B cell (primary cell): ENCODE data around the gene RASGRF2. TPM values are rescaled to one million over a fixed set of nuclear protein-coding genes. Genes with fewer than 3 reads are reported as not detected.

Experiments
- ATAC-seq: fragments of 200-7000 bp; cut with Tn5 transposase; one replicate; pipeline ENCODE4 v1.10.0; 2021; ENCODE audit warnings: low read depth, mild to moderate bottlenecking, moderate number of reproducible peaks, moderate library complexity
- CTCF ChIA-PET: fragments of 350-600 bp; sonication (Branson Sonifier 250); formaldehyde crosslinking; loops from one replicate; lab custom pipeline; 2021; ENCODE audit warnings: antibody characterized with exemption, inconsistent platforms; lab: Charles Lee
- POLR2A ChIA-PET: fragments of 350-600 bp; sonication (Branson Sonifier 250); formaldehyde crosslinking; loops from one replicate; lab custom pipeline; 2021; ENCODE audit warnings: antibody characterized with exemption; lab: Charles Lee
- DNase-seq: peaks from one replicate; pipeline ENCODE4 v3.0.0; 2013
- H2AFZ ChIP-seq: 2 replicates; pipeline ENCODE4 v1.6.1; 2012; ENCODE audit warnings: mild to moderate bottlenecking, low read depth, low read length; ENCODE audit not compliant: insufficient read depth, poor library complexity, severe bottlenecking
- H3K27ac ChIP-seq, 2 donors: 1 replicate in 1 of 2; 2 replicates in 1 of 2; pipeline ENCODE4 v1.5.1; 2012 to 2013; ENCODE audit warnings: low read length in 2 of 2, mild to moderate bottlenecking in 2 of 2, moderate library complexity in 1 of 2
- H3K27me3 ChIP-seq, 4 experiments: fragments of 200-600 bp in 1 of 4; sonication (generic) in 1 of 4; replicated peaks in 1 of 4; 1 replicate in 2 of 4; 2 replicates in 2 of 4; pipeline versions ENCODE4 v1.6.1 to v1.7.0; 2013 to 2016; ENCODE audit warnings: low read length in 3 of 4, mild to moderate bottlenecking in 2 of 4, mixed read lengths in 1 of 4, moderate library complexity in 1 of 4; ENCODE audit not compliant: insufficient read depth in 4 of 4, control insufficient read depth in 3 of 4; ENCODE audit errors: control extremely low read depth in 1 of 4
- H3K36me3 ChIP-seq, 2 experiments: replicated peaks in 1 of 2; 1 replicate in 1 of 2; 2 replicates in 1 of 2; pipeline versions ENCODE4 v1.6.1 to v1.7.1; 2013; ENCODE audit warnings: low read length in 1 of 2; ENCODE audit not compliant: insufficient read depth in 2 of 2, control insufficient read depth in 1 of 2; ENCODE audit errors: control extremely low read depth in 1 of 2, extremely low read depth in 1 of 2
- H3K4me1 ChIP-seq, 2 donors: fragments of 200-600 bp in 1 of 2; sonication (generic) in 1 of 2; 1 replicate in 1 of 2; 2 replicates in 1 of 2; pipeline versions ENCODE4 v1.5.1 to v1.6.1; 2013 to 2017; ENCODE audit warnings: low read length in 2 of 2; ENCODE audit not compliant: control insufficient read depth in 2 of 2, insufficient read depth in 2 of 2
- H3K4me2 ChIP-seq: replicated peaks from 2 replicates; pipeline ENCODE3; 2012; ENCODE audit warnings: mild to moderate bottlenecking, low read depth, low read length; ENCODE audit not compliant: poor library complexity, severe bottlenecking
- H3K4me3 ChIP-seq, 5 experiments: fragments of 200-600 bp in 1 of 5; sonication (generic) in 1 of 5; 1 replicate in 3 of 5; 2 replicates in 2 of 5; pipeline versions ENCODE4 v1.5.1 to v1.7.0; 2011 to 2016; ENCODE audit warnings: low read length in 4 of 5, mild to moderate bottlenecking in 4 of 5, low read depth in 2 of 5, control low read depth in 1 of 5, moderate library complexity in 1 of 5; ENCODE audit not compliant: insufficient read depth in 1 of 5; ENCODE audit errors: control extremely low read depth in 1 of 5, extremely low read depth in 1 of 5
- H3K79me2 ChIP-seq: fragments of 200-600 bp; sonication (generic); one replicate; pipeline ENCODE4 v1.6.0; 2016; ENCODE audit warnings: low read length; ENCODE audit not compliant: control insufficient read depth, insufficient read depth
- H3K9ac ChIP-seq: fragments of 200-600 bp; sonication (generic); 2 replicates; pipeline ENCODE4 v1.6.1; 2017; ENCODE audit warnings: mild to moderate bottlenecking, low read length, moderate library complexity
- H3K9me3 ChIP-seq, 3 donors: one replicate each; pipeline versions ENCODE4 v1.6.1 to v1.7.1; 2013; ENCODE audit warnings: low read length in 2 of 3; ENCODE audit not compliant: control insufficient read depth in 2 of 3, insufficient read depth in 1 of 3; ENCODE audit errors: control extremely low read depth in 1 of 3
- H4K20me1 ChIP-seq: 2 replicates; pipeline ENCODE4 v1.6.0; 2012; ENCODE audit warnings: mild to moderate bottlenecking, low read length; ENCODE audit not compliant: insufficient read depth, control insufficient read depth, poor library complexity, severe bottlenecking
- H3K27ac Mint-ChIP-seq: one replicate; pipeline ENCODE4 v1.8.0; 2021; ENCODE audit warnings: mixed read lengths
- H3K27me3 Mint-ChIP-seq: one replicate; pipeline ENCODE4 v1.8.0; 2021; ENCODE audit warnings: mixed read lengths
- H3K4me1 Mint-ChIP-seq: one replicate; pipeline ENCODE4 v1.8.0; 2021; ENCODE audit warnings: mixed read lengths
- H3K4me3 Mint-ChIP-seq: one replicate; pipeline ENCODE4 v1.8.0; 2021; ENCODE audit warnings: mixed read lengths
- H3K9me3 Mint-ChIP-seq: one replicate; pipeline ENCODE4 v1.8.0; 2022; ENCODE audit warnings: mixed read lengths; ENCODE audit not compliant: insufficient read depth
- CTCF ChIP-seq: fragments of 200-600 bp; IDR thresholded peaks from one replicate; pipeline ENCODE4 v1.8.0; 2022; ENCODE audit warnings: antibody characterized with exemption, mild to moderate bottlenecking
- EZH2 ChIP-seq: IDR thresholded peaks from 2 replicates; pipeline ENCODE4 v1.6.1; 2012; ENCODE audit warnings: borderline replicate concordance, low read depth, mild to moderate bottlenecking, moderate library complexity, low read length; ENCODE audit not compliant: insufficient read depth, poor library complexity, severe bottlenecking
- whole genome bisulfite sequencing: methylation state at CpG from one replicate; pipeline ENCODE4 v1.1.5; 2013; ENCODE audit warnings: missing lambda C conversion rate; ENCODE audit not compliant: insufficient coverage; 5-methylcytosine and 5-hydroxymethylcytosine counted together
- intact Hi-C: fragments of 100-400 bp; cut with micrococcal nuclease; formaldehyde crosslinking; loops from one replicate; pipeline ENCODE4 v1.10.0; 2022
- polyA plus RNA-seq: library from polyadenylated mRNA; depleted of rRNA; stranded (reverse); fragments of >200 nt; gene quantifications from 2 replicates; pipeline ENCODE4 v1.2.3, GENCODE V29; 2012
- total RNA-seq, 2 donors: library from RNA; stranded (reverse); fragments of 120-200 nt in 1 of 2; gene quantifications; 1 replicate in 1 of 2; 2 replicates in 1 of 2; pipeline versions ENCODE4 v1.2.3 to v1.2.4, GENCODE V29; 2013 to 2022

RASGRF2 gene
- total and polyA plus RNA-seq, 2 donors (not counting 1 experiment from before 2014, with no cell fraction given), result 0.04 to 0.37 TPM

DNA sequence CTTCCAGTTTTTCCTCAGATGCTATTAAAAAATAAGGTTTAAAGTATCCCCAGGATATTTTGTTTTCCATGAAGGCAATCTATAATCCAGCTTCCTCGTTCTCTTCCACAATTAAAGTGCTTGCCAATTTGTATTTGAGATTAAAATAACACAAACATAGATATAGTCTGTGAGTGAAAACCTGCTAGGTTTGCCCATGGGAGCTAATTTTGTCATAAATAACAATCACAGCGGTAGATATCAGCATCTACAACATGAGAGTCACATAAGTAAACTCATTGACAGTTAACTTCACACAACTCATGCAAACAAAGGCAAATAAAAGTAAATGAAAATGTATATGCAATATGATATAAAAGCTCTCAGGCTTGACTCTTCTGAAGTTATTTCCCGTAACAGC, 29.2 kb upstream of the RASGRF2 start:
- H3K9ac ChIP-seq, result no peak overlapping the region
- H3K4me1 ChIP-seq, result peaks cover 6 to 9% of the 10 kb centered on the region in 2 donors
- H3K9me3 ChIP-seq, result no peaks in the 10 kb centered on the region
- H3K36me3 ChIP-seq, result no peaks in the 10 kb centered on the region
- no peak for TF ChIP-seq CTCF
- no peak for TF ChIP-seq EZH2
- DNase-seq (no peak), ATAC-seq (no peak)
- no peaks in the 10 kb centered on the region for H3K27me3 ChIP-seq
- ChIA-PET POLR2A (no interaction called here), CTCF (no interaction called here)
- Mint-ChIP-seq H3K27ac (no peak overlapping the region), H3K4me1 (peaks cover 11% of the 10 kb centered on the region), H3K4me3 (no peak overlapping the region), H3K27me3 (no peaks in the 10 kb centered on the region), H3K9me3 (no peaks in the 10 kb centered on the region)
- no peak overlapping the region for H2AFZ ChIP-seq
- H3K79me2 ChIP-seq, result no peaks in the 10 kb centered on the region
- intact Hi-C loops, result no loop called here
- H3K4me2 ChIP-seq, result no peak overlapping the region
- WGBS, result no CpG with 5 or more reads among the region's 3 CpGs
- no peak overlapping the region for H3K4me3 ChIP-seq
- no peaks in the 10 kb centered on the region for H4K20me1 ChIP-seq
- H3K27ac ChIP-seq, result no peak overlapping the region

DNA sequence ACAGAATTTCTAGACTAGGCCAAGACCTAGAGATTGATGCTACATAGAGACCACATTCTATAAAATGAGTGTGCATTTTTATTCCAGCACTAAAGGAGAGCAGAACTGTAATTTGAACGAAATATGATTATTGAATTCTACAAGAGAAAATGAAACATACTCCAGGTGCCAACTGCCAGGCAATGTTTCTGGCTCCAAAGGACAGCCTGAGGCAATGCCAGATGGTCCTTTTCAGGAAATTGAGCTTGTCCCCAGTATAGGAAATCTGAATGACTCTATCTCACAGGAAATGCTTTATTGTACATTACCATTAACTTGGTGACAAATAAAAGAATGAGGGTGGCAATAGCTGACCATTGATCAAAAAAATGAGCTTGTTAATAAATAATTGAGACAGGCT, 28.8 kb upstream of the RASGRF2 start:
- no peaks in the 10 kb centered on the region for H4K20me1 ChIP-seq
- H3K27ac ChIP-seq, result no peak overlapping the region
- H3K4me3 ChIP-seq, result no peak overlapping the region
- ChIA-PET CTCF (no interaction called here), POLR2A (no interaction called here)
- peaks cover 6 to 9% of the 10 kb centered on the region in 2 donors for H3K4me1 ChIP-seq
- Mint-ChIP-seq H3K27me3 (no peaks in the 10 kb centered on the region), H3K4me3 (no peak overlapping the region), H3K9me3 (no peaks in the 10 kb centered on the region), H3K4me1 (peaks cover 11% of the 10 kb centered on the region), H3K27ac (no peak overlapping the region)
- H3K4me2 ChIP-seq, result no peak overlapping the region
- H3K9me3 ChIP-seq, result no peaks in the 10 kb centered on the region
- H3K27me3 ChIP-seq, result no peaks in the 10 kb centered on the region
- H2AFZ ChIP-seq, result no peak overlapping the region
- no CpG with 5 or more reads among the region's 1 CpG for WGBS
- H3K36me3 ChIP-seq, result no peaks in the 10 kb centered on the region
- TF ChIP-seq CTCF (no peak), EZH2 (no peak)
- ATAC-seq (no peak), DNase-seq (no peak)
- H3K79me2 ChIP-seq, result no peaks in the 10 kb centered on the region
- H3K9ac ChIP-seq, result no peak overlapping the region
- intact Hi-C loops, result no loop called here
